ENCODE data around the gene ADAD2.

The ADAD2 gene

DNA sequence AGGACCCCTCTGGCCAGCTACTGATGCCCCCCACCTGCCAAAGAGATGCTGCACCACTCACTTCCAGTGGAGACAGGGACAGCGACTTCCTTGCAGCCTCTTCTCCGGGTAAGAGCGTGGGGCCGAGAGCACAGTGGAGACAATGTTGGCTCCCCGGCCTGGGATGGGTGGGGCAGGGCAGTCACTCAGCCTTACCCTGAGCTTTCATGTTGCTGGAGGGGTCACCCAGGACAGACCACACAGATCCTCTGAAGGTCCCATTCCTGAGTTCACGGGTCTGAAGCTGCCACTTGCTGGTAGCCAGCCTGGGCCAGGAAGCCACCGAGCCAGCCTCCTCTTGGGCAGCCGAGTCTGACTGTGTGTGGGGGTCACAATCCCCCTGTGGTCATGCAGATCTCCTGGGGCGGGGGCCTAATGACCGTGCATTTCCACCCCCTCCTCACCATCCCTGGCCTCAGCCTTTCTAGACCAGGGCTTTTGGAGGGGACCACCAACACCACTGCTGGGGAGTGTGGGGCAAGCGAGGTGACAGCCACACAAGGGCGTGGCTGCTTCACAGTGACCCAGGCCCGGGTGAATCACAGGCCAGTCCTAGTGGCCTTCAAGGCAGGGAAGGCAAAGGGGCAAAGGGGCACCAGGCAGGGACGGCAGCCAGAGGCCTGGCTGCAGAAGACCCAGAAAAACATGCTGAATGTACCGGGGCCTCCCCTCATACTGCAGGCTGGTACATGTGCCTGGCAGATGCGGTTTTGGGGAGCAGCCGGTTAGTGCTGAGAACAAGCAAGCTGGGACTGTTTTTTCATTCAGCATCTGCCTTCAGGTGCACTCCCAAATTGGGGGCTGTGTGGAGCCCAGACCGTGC, 14.5 kb upstream of the ADAD2 start:
- no peak for DNase-seq (ENCODE audit: low read depth in 2 of 2)

DNA sequence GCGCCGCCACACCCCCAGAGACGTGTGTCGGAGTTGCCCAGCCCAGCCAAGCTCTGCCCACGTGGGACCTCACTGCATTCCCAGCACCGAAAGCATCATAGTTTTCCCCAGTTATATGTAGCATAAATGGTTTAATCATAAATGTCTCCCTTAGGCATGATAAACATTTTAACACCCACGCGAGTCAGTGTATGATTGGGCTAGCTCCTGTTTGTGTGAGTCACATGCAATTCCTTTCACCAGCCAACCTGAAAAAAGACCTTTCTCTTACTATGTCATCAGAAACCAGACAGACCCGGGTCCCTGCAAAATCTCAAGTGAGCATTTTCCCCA, 13.2 kb upstream of the ADAD2 start:
- DNase-seq (ENCODE audit: low read depth in 2 of 2), result no peak

DNA sequence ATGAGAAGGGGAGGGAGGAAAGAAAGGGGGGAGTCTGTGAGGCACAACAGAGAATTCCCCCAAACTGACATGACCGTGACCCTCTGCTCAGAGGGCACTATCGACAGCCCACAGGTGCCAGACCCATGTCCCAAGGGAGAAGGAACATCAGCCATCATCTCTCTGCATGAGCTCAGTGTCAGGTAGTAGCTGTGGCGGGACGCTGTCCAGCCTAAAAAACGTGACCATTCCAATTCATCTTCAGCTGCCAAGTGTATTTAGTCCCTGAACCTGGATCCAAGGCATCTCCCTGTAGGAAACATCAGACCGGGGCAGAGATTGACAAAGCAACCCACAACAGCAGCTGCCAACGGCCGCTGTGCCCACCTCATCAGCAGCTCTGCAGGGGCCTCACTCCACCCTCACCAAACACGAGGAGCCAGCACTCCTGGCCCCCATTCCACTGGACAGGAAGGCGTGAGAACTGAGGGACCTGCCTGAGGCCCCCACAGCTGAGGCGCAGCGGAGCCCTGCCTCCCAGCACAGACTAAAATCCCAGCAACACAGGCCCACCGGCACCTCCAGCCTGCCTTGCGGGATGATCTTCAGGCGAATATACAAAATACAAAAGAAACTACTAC, 12.7 kb upstream of the ADAD2 start:
- no peak for DNase-seq (ENCODE audit: low read depth in 2 of 2)

DNA sequence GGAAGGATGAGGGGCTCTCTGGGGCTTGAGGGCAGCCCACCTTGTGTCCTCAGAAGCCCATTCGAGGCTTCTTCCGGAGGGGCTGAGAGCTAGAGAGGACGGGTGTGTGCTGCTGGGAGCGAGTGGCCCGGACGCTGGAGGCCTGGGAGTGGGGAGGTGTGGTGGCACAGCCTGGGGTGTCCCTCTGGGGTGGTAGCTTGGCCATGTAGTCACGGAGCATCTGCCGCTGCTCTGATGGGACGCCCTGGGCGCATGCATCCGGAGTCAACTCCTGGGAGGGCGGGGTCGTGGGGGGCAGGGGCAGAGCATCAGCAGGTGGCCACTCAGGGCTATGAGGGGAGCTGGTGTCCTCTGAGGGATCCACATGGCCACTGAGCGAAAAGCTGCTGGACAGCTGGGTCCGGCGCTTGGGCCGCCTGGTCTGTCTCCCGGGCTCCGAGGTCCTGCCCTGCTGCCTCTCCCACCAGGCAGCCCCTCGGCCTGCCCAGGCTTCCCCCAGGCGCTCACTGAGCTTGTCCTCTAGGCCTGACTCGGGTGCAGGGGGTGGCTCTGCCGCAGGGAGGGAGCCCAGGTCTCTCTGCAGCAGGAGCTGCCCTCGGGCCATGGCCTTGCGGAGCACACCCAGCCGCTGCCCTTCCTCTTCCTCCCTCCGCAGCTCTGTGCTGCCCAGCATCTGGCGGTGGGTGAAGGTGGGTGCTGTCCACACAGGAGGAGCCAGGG, 11.9 kb upstream of the ADAD2 start:
- DNase-seq (ENCODE audit: low read depth in 2 of 2), result no peak

DNA sequence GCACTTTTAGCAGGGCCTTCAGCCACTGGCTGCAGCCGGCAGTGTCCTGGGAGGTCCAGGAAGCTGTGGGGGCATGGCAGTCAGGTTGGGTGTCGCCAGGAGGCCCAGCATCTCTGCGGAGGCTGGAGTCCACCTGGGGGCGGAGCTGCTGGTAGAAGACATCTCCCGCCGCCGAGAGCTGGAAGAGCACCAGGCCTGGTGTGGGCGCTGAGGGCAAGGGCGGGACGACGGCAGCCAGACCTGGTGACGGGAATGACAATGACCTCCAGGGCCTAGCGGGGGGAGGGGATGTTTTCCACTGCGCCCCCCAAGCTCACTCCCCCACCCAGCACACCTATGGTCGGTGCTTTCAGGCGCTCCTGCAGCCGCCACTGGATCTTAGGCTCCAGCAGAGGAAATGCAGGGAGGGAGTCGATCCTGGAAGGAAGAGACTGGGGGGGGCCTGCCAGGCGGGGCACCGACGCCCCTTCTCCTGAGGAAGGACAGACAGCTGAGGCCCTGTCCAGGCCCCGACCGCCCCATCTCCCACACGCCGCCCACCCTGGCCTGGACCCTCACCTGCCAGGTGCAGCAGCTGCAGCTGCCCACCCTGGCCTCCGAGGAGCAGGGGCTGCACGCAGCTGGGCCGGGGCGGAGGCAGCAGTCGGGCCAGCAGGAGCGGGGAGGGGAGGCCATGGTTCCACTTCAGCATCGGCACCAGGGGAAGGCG, 11.2 kb upstream of the ADAD2 start:
- no peak for DNase-seq (ENCODE audit: low read depth in 2 of 2)

DNA sequence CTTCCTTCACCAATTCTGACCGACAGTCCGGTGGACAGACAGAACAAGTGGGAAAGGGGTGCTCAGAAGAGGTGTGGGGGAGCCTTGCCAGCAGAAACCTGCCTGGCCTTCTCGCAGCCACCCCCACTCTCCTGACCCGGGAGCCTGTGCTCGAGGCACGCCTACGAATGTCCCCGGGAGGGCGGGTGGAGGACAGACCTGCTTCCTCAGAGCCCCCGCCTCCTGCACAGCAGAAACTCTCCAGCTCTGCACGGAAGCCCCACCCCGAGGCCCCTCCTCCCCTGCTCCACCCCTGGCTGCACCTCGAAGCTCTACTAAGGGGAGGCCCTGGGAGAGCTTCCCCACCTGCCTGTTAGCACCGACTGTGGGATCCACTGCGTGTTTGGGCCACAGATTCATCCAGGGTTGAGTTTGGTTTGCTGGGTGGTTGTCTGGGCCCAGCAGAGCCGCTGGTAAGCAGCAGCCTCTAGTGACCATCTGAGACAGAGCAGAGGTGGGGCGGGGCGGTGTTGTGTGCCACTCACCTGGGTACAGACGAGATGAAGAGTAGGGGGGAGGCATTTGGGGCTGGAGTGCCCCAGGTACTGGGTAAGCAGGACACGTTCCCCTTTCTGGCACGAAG, 10.3 kb upstream of the ADAD2 start:
- DNase-seq (ENCODE audit: low read depth in 2 of 2), result no peak

DNA sequence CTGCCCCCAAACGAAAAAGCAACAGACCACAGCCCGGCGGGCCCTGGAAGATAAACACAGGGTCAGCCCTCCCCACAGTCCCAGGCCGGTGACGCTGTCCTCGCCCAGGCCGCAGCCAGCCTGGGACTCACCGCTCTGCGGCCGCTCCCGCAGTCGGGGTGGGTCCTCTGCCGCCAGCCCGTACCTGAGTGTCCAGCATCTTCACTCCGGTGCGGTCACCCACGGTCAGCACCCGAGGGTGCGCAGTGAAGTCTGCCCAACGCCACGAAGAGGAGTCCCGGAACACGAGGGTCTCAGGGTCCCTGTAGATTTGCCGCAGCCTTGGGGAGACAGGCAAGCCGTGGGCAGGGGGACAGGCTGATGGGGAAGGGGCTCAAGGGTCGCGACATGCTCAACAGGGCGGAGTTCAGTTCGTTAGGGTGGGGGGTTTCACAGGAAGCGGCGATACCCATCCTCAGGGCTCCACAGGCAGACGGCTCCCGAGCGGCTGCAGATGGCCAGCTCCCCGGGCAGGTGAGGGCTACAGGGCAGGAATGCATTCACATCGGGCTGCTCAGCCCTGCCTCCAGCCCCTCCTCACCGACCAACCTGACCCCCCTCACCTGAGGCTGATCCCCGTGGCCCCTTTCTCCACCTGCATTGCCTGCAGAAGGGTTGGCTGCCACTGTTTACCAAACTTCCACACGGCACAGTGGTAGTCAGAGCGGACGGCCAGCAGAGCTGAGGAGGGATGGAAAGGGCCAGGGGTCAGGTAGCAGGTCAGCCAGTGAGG, 9.6 kb upstream of the ADAD2 start:
- no peak for DNase-seq (ENCODE audit: low read depth in 2 of 2)

DNA sequence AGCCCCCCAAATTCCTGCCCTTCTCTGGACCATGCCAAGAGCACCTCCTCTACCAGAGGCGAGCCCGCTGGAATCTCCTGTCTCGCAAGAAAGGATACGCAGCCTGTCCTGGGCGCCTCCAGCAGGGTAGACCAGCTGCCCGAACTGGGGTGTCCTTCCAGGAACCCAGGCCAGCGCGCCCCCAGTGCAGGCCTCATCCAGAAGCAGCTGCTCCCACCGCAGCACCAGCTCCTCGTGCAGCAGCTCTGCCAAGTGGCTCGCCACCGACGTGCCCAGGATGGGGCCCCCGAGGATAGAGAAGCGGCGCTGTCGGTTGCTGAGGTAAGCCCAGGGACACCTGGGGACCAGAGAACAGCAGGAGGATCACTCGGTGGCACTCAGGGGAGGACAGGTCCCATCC, 8.9 kb upstream of the ADAD2 start:
- no peak for DNase-seq (ENCODE audit: low read depth in 2 of 2)

DNA sequence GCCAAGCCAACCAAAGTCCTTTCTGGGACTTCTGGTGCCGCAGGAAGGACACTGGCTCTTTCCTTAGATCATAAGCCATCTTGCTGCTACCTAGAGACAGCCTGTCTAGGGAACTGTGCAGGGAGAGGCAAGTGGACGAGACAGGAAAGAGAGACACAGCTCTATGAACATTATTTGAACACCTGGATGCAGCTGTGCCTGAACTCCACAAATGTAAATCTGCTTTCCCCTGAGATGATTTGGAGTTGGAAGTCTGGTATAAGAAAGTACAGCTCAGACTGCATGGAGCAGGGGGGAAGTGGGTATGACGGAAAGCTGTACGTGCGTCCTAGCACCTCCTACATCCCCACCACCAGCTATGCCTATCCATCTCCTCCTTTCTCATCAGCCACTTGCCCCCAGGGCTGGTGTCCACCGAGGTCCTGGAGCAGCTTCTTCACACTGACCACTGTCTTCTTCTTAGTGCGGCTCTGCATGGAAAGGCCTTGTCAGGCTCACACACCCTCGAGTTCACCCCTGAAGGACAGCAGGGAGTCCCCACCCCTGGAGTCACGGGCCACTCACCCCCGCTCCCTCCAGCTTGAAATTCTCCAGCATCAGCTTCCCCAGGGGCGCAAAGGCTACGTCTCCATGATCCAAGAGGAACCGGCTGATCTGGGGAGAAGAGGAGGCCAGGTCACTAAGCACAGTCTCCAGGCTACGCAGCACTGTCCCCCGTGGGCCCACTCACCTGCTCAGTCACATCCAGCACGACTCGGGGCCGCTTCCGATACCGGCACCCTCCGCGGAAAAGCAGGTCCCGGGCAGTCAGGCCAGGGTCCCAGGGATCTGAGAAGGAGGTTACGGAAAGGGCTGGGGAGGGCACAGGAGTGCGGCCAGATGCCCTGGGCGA, 8.0 kb upstream of the ADAD2 start:
- no peak for DNase-seq (ENCODE audit: low read depth in 2 of 2)

DNA sequence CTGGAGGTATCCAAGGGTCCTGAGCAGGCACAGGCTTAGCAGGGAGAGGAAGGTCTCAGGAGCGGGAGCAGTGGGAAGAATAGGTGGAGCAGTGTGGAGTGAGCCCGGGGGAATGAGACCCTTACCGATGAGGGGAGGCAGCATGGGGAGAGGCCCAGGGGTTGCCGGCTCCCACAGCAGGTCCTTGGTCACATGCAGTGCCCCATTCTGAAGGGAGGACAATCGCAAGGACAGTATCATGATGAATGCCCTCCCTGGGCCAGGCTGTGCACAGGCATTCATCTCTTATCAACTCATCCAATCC, 7.4 kb upstream of the ADAD2 start:
- no peak for DNase-seq (ENCODE audit: low read depth in 2 of 2)

DNA sequence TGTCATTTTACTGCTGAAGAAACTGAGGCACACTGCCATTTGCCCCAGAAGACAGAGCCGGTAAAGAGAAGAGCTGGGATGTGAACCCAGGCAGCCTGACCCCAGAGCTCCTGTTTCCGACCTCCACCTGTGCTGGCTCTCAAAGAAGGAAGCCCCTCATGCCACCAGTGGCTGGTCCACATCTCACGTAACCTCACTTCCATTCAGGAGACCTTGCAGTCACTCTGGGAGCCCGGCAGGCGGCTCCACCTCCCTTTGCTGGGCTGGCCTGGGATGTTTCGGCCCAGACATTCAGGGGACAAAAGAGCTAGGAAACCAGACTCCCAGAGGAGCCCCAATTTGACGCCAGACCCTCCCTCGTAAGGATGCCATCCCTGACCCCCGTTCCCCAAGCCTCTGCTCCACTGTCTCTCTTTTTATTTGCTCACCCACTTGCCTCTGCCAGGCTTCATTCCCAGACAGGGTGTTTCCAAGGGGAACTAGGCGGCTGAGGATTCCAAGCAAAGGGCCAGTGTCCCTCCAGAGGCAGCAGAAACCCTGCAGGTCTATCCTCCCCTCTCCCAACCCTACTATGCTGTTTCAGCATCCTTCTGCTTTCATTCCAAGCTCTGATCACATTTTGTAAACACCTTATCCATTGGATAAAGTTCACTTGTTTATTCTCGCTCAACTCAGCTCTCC, 6.9 kb upstream of the ADAD2 start:
- DNase-seq (ENCODE audit: low read depth in 2 of 2), result no peak

DNA sequence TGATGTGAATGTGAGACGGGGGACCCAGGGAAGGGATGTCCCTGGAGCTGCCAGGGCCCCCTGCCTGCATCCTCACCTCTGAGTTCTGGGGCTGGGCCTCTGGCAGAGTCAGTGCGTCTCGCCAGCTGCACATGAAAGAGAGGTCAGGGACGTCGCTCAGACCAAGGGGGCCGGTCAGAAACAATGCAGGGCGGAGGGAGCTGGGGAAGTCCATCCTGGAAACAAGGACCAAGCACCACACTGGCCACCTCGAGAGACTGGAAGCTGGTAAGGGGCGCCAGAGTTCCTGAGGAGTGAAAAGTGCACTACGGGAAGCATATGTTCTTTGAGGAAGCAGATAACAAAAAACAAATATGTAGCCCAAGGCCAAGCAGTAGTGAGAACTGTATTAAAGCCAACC, 6.2 kb upstream of the ADAD2 start:
- no peak for DNase-seq (ENCODE audit: low read depth in 2 of 2)

DNA sequence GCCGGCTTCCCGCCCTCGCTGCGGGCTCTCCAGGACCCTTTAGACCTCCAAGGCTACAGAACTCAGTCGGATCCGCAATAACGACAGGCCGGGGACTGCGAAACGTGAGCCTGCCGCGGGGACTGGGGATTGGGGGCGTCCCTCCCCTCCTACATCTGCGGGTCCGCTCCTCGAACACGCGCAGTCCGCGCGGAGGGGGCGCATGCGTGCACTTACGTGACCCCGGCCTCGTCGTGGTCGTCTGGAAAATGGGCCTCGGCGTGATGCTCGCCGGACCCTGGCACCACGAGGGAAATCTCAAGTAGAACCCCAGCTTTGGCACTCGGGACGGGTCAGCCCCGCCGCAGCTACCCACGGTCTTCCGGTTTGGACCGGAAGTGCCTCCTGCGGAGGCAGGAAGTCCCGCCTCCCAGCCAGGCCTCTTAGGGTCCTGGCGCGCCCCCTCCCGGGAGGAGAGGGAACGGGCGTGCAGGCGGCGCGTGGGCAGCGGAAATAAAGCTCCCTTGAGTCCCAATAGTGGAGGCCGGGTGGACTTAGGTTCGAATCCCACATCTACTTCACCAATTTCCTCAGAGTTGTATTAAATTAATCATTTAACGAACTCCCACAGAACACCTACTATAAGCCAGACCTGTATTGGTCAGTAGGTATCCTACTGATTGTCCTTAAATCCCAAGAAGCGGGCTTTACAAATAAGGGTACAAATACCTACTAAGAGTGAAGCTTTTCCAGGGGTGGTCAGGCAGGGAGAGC, 4.1 kb upstream of the ADAD2 start, which contains the start of gene TAF1C:
Gene TAF1C, minus strand, starts transcription at position 373 of the 753 bp plus-strand sequence. CDS start 2,069 bp downstream, outside the sequence.
- DNase-seq (ENCODE audit: low read depth in 2 of 2), result peak; percentile 87 to 88

DNA sequence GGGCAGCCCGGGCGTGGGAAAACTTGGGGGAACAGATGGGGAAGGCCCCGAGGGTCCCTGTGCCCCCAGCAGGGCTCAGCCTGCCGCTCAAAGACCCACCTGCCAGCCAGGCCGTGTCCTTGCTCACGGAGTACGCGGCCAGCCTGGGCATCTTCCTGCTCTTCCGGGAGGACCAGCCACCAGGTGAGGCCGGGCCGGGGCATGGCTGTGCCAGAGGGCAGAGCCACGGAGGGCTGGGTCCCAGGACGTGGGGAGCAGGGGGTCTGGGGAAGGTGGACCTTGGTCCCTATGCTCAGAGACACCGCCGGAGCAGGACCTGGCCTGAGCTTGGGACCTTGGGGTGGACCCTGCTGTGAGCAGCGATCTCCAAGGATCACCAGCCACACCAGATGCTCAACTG, 509 bp downstream of the ADAD2 start:
- DNase-seq (ENCODE audit: low read depth in 2 of 2), result no peak

DNA sequence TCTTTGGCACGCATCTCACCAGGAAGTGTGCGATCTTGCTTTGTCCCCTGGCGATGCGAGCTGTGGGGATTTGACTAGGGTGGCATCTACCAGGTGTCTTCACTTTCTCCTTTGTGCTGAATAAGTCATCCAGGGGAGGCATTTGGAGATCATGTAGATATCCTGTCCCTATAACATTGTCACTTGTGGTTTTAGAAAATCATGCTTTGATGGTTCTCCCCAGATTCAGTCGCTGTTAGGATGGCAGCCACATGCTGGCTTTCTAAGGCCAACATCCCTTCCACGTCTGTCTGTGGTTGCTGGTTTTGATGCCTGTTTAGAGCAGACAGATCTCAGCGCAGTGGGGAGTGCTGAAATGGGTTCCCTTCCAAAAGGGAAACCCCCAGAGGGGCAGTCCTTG, 2.5 kb downstream of the ADAD2 start:
- DNase-seq (ENCODE audit: low read depth in 2 of 2), result no peak

DNA sequence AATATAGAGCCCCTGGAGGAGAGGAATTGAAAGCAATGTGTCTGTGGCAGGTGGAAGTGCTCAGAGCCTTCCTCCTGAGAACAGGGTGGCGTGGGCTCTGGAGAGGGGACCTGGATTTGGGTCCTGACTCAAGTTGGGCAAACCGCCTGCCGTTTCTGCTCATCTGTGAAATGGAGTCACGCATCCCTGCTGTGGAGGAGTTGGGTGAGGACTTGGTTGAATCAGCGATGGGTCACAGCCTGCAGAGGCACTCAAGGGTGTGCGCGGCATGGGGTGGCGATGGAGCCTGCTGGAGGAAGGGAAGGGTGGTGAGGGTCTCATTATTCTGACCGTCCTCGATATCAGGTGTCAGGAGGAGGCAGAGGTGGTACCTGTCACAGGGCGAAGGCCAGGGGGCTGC, 3.1 kb downstream of the ADAD2 start:
- no peak for DNase-seq (ENCODE audit: low read depth in 2 of 2)

DNA sequence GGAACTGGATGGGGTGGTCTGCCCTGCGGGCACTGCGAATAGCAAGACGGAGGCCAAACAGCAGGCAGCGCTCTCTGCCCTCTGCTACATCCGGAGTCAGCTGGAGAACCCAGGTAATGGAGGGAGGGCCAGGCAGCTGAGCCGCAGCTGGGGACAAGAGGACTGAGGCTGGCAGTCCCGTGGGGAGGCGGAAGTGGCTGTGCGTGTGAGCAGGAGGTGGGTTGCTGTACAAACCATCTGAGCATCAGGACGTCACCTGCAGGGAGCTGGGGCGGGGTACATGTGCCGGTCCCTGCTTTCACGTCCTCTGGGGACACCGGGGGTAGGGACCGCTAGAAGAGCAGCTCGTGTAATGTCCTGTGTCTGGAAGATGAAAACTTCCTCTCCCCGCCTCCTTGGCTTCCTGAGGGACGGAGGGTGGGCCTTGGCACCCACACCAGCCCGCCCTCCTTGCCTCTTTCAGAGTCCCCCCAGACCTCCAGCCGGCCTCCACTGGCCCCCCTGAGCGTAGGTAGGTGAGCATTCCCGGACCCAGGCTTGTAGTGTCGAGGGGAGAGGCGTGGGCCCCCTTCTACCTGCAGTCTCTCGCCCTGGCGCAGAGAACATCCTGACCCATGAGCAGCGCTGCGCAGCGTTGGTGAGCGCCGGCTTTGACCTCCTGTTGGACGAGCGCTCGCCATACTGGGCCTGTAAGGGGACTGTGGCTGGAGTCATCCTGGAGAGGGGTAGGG, 3.7 kb downstream of the ADAD2 start:
- DNase-seq (ENCODE audit: low read depth in 2 of 2), result no peak
